Ishikawa (cell line): ENCODE results near the gene FAM53B.

ENCODE experiments used
- RAD21 ChIP-seq: IDR thresholded peaks from 2 replicates; pipeline ENCODE4 v1.6.1; 2012; ENCODE audit warnings: low read depth
- TEAD4 ChIP-seq: IDR thresholded peaks from 2 replicates; pipeline ENCODE4 v1.6.1; 2012
- TF ChIP-seq, protein P1 (sequence below): IDR thresholded peaks from 2 replicates; pipeline ENCODE4 v1.6.1; 2012; ENCODE audit warnings: low read depth, mild to moderate bottlenecking
- TF ChIP-seq, protein P2 (sequence below): IDR thresholded peaks from 2 replicates; pipeline ENCODE4 v1.6.1; 2012

DNA sequence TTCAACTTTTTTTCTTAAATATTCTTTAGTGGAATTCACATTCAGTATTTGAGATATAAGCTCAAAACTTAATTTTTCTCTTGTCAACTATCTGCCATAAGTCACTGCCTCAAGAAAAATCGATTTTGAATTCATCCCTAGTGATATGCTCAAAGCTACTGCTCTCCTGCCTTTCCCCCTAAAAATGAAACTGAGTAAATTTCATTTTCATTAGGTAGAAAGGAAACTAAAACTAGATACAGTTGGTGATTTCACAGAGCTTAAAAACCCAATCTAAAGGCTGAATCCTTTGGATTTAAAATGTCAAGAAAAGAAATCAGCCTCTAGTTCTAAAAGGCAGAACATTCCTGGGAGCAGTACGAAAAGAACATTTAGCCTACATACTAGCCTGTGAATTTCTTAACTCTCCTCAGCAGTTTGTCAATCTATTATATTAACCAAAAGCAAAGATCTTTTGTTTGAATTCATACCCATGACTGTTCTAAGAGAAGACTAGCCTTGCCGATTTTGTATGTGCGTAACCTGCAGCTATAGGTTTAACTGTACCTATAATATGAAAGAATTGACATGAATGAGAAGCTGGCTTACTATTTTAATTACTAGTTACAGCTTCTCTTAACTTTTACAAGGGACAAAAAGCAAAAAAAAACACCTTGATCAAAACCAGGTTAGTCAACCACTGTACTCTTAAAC is 4.9 kb upstream of the FAM53B start:
- TF ChIP-seq, protein P1, sequence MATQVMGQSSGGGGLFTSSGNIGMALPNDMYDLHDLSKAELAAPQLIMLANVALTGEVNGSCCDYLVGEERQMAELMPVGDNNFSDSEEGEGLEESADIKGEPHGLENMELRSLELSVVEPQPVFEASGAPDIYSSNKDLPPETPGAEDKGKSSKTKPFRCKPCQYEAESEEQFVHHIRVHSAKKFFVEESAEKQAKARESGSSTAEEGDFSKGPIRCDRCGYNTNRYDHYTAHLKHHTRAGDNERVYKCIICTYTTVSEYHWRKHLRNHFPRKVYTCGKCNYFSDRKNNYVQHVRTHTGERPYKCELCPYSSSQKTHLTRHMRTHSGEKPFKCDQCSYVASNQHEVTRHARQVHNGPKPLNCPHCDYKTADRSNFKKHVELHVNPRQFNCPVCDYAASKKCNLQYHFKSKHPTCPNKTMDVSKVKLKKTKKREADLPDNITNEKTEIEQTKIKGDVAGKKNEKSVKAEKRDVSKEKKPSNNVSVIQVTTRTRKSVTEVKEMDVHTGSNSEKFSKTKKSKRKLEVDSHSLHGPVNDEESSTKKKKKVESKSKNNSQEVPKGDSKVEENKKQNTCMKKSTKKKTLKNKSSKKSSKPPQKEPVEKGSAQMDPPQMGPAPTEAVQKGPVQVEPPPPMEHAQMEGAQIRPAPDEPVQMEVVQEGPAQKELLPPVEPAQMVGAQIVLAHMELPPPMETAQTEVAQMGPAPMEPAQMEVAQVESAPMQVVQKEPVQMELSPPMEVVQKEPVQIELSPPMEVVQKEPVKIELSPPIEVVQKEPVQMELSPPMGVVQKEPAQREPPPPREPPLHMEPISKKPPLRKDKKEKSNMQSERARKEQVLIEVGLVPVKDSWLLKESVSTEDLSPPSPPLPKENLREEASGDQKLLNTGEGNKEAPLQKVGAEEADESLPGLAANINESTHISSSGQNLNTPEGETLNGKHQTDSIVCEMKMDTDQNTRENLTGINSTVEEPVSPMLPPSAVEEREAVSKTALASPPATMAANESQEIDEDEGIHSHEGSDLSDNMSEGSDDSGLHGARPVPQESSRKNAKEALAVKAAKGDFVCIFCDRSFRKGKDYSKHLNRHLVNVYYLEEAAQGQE, result no peak
- TF ChIP-seq TEAD4 (no peak), RAD21 (no peak)
- TF ChIP-seq, protein P2, sequence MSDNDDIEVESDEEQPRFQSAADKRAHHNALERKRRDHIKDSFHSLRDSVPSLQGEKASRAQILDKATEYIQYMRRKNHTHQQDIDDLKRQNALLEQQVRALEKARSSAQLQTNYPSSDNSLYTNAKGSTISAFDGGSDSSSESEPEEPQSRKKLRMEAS, result no peak
